ENCODE measurements around the gene CHGA. TPM values are rescaled to one million over a fixed set of nuclear protein-coding genes. Genes with fewer than 3 reads are reported as not detected.

Gene CHGA
- total and polyA plus RNA-seq, 2 of the 13 experiments (the other 11 are each of a cell fraction or from before 2014, with no cell fraction given), result not detected

DNA sequence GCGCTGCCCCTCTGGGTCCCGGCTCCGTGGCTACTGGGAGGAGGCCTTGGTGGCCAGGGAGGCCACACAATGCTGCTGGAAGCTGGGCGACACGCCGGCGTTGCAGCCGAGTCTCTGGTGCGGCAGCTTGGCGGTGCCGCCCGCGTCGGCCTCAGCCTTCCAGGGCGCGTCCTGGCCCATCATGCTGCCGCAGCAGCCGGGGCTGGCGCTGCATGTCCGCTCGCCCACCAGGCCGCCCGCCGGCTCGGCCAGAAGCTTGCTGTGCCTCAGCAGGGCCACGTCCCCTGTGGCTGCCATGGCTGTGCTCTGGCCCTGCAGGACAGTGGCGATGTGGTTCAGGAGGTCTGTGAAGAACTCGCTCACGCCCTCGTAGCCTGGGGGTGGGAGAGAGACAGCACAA lies 18.6 kb downstream of the CHGA start:
- H3K9me3 ChIP-seq (ENCODE audit: low read length), result no peaks in the 10 kb centered on the region
- H3K79me2 ChIP-seq (ENCODE audit: insufficient read depth, low read length), result no peaks in the 10 kb centered on the region
- H2AFZ ChIP-seq (ENCODE audit: low read length), result no peak overlapping the region
- no peak for FAIRE-seq
- H3K27ac ChIP-seq (ENCODE audit: extremely low read length, insufficient read depth, low read length), result no peak overlapping the region
- no peaks in the 10 kb centered on the region for H3K27me3 ChIP-seq (ENCODE audit: control insufficient read depth in 1 of 2, insufficient read depth in 2 of 2, low read length in 2 of 2)
- no peak overlapping the region for H3K9ac ChIP-seq (ENCODE audit: insufficient read depth, low read depth, low read length)
- in situ Hi-C loops (cut with HindIII; ENCODE audit: extremely low pct_ligation_motif_present, low pct_unique_long_range_greater_than_20kb) (no loop called here), intact Hi-C loops (cut with micrococcal nuclease; ENCODE audit: unreplicated experiment) (no loop called here)
- POLR2A ChIA-PET, result no interaction called here
- no peak for ATAC-seq
- H3K36me3 ChIP-seq (replicated peaks in 1 of 2; ENCODE audit: control insufficient read depth in 1 of 2, insufficient read depth in 2 of 2, low read length in 2 of 2), result peaks cover 2 to 4% of the 10 kb centered on the region in 2 experiments; a peak in 3 of 5 replicates
- H3K4me2 ChIP-seq (ENCODE audit: low read depth, low read length), result no peak overlapping the region
- 97% methylated on average over 24 of the region's 30 CpGs for WGBS (ENCODE audit: low lambda C conversion rate)
- H3K4me3 ChIP-seq (replicated peaks in 1 of 3; ENCODE audit: insufficient read depth in 1 of 3, low read depth in 2 of 3, low read length in 3 of 3), result no peak overlapping the region
- no peaks in the 10 kb centered on the region for H4K20me1 ChIP-seq (ENCODE audit: insufficient read depth, low read length)
- BruUV-seq (replicated peaks), result no TSS peak
- no peaks in the 10 kb centered on the region for H3K4me1 ChIP-seq (ENCODE audit: insufficient read depth, low read length)
- DNase-seq (ENCODE audit: low spot score), result no peak
- CTCF ChIA-PET (ENCODE audit: low intra/inter-chr PET ratio, low total read pairs), result no interaction called here
- TF ChIP-seq ZNF230 (CRISPR knock-in tag; IDR thresholded peaks at IDR 0.05) (no peak), ZNF747 (CRISPR knock-in tag; IDR thresholded peaks at IDR 0.05; ENCODE audit: borderline replicate concordance) (no peak), ZNF335 (CRISPR knock-in tag; IDR thresholded peaks at IDR 0.05) (no peak), MAFK (conservative IDR thresholded peaks at IDR 0.05 in 1 of 2, IDR thresholded peaks at IDR 0.05 in 1 of 2; ENCODE audit: low read length in 2 of 2) (no peak), ATRX (CRISPR knock-in tag; IDR thresholded peaks at IDR 0.05; ENCODE audit: borderline replicate concordance) (no peak), ZNF724P (CRISPR knock-in tag; IDR thresholded peaks at IDR 0.05; ENCODE audit: borderline replicate concordance) (no peak), ARNT (IDR thresholded peaks at IDR 0.05) (no peak), TRIM24 (CRISPR knock-in tag; IDR thresholded peaks at IDR 0.05) (no peak), MAZ (IDR thresholded peaks at IDR 0.05; ENCODE audit: borderline replicate concordance, low read depth, low read length) (no peak), MAZ (CRISPR knock-in tag; IDR thresholded peaks at IDR 0.05; ENCODE audit: low read depth) (no peak), ZNF337 (CRISPR knock-in tag; IDR thresholded peaks at IDR 0.05; ENCODE audit: borderline replicate concordance, low read depth) (no peak), RBM39 (IDR thresholded peaks at IDR 0.05; ENCODE audit: low read depth, low read length, poor library complexity, severe bottlenecking) (no peak), ZNF644 (CRISPR knock-in tag; IDR thresholded peaks at IDR 0.05; ENCODE audit: low read depth) (no peak)
- TF ChIP-seq, protein P1, sequence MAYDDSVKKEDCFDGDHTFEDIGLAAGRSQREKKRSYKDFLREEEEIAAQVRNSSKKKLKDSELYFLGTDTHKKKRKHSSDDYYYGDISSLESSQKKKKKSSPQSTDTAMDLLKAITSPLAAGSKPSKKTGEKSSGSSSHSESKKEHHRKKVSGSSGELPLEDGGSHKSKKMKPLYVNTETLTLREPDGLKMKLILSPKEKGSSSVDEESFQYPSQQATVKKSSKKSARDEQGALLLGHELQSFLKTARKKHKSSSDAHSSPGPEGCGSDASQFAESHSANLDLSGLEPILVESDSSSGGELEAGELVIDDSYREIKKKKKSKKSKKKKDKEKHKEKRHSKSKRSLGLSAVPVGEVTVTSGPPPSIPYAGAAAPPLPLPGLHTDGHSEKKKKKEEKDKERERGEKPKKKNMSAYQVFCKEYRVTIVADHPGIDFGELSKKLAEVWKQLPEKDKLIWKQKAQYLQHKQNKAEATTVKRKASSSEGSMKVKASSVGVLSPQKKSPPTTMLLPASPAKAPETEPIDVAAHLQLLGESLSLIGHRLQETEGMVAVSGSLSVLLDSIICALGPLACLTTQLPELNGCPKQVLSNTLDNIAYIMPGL (CRISPR knock-in tag; IDR thresholded peaks at IDR 0.05; ENCODE audit: borderline replicate concordance in 1 of 2, low read depth in 1 of 2), result no peak
- TF ChIP-seq, protein P2, sequence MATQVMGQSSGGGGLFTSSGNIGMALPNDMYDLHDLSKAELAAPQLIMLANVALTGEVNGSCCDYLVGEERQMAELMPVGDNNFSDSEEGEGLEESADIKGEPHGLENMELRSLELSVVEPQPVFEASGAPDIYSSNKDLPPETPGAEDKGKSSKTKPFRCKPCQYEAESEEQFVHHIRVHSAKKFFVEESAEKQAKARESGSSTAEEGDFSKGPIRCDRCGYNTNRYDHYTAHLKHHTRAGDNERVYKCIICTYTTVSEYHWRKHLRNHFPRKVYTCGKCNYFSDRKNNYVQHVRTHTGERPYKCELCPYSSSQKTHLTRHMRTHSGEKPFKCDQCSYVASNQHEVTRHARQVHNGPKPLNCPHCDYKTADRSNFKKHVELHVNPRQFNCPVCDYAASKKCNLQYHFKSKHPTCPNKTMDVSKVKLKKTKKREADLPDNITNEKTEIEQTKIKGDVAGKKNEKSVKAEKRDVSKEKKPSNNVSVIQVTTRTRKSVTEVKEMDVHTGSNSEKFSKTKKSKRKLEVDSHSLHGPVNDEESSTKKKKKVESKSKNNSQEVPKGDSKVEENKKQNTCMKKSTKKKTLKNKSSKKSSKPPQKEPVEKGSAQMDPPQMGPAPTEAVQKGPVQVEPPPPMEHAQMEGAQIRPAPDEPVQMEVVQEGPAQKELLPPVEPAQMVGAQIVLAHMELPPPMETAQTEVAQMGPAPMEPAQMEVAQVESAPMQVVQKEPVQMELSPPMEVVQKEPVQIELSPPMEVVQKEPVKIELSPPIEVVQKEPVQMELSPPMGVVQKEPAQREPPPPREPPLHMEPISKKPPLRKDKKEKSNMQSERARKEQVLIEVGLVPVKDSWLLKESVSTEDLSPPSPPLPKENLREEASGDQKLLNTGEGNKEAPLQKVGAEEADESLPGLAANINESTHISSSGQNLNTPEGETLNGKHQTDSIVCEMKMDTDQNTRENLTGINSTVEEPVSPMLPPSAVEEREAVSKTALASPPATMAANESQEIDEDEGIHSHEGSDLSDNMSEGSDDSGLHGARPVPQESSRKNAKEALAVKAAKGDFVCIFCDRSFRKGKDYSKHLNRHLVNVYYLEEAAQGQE (IDR thresholded peaks at IDR 0.05; ENCODE audit: borderline replicate concordance in 1 of 2, low read depth in 1 of 2, low read length in 2 of 2), result no peak
- TF ChIP-seq, protein P3, sequence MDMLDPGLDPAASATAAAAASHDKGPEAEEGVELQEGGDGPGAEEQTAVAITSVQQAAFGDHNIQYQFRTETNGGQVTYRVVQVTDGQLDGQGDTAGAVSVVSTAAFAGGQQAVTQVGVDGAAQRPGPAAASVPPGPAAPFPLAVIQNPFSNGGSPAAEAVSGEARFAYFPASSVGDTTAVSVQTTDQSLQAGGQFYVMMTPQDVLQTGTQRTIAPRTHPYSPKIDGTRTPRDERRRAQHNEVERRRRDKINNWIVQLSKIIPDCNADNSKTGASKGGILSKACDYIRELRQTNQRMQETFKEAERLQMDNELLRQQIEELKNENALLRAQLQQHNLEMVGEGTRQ (IDR thresholded peaks at IDR 0.05; ENCODE audit: low read depth, low read length), result no peak
- TF ChIP-seq, protein P3 (CRISPR knock-in tag; IDR thresholded peaks at IDR 0.05; ENCODE audit: borderline replicate concordance), result no peak
